Ectodermal cell (in vitro differentiated cells): ENCODE results near the gene CLMN.
A peak's percentile ranks its signal among the peaks of the same experiment; 100 is the strongest.

Experiments
- H3K27ac ChIP-seq: 2 replicates; pipeline ENCODE4 v1.7.0; 2013; ENCODE audit warnings: mild to moderate bottlenecking, low read depth, low read length; ENCODE audit not compliant: insufficient read depth, poor library complexity, severe bottlenecking
- H3K27me3 ChIP-seq: 2 replicates; pipeline ENCODE4 v1.7.0; 2013; ENCODE audit warnings: mild to moderate bottlenecking, low read length; ENCODE audit not compliant: insufficient read depth, control insufficient read depth, poor library complexity, severe bottlenecking
- H3K36me3 ChIP-seq: one replicate; pipeline ENCODE4 v1.7.0; 2013; ENCODE audit warnings: low read length; ENCODE audit not compliant: control insufficient read depth, insufficient read depth
- H3K4me1 ChIP-seq: one replicate; pipeline ENCODE4 v1.7.0; 2013; ENCODE audit warnings: low read length; ENCODE audit not compliant: control insufficient read depth, insufficient read depth
- H3K4me3 ChIP-seq: 2 replicates; pipeline ENCODE4 v1.7.0; 2013; ENCODE audit warnings: low read depth, low read length, control low read depth; ENCODE audit not compliant: insufficient read depth
- H3K9me3 ChIP-seq: 2 replicates; pipeline ENCODE4 v1.7.0; 2013; ENCODE audit warnings: mild to moderate bottlenecking, low read length, moderate library complexity; ENCODE audit not compliant: control insufficient read depth
- WGBS, 2 experiments: methylation state at CpG; one replicate each; pipeline ENCODE4 v1.1.7; 2013; ENCODE audit warnings: missing lambda C conversion rate in 2 of 2; 5-methylcytosine and 5-hydroxymethylcytosine counted together

CLMN gene

GRCh38 chr14:95156161-95157047 lies 163.3 kb downstream of the CLMN start:
- H3K4me1 ChIP-seq, result no peaks in the 10 kb centered on the region
- whole genome bisulfite sequencing, 2 experiments, result 3% methylated on average over 48 of the region's 48 CpGs
- H3K27me3 ChIP-seq, result no peaks in the 10 kb centered on the region
- H3K27ac ChIP-seq, result no peak overlapping the region
- H3K36me3 ChIP-seq, result no peaks in the 10 kb centered on the region
- H3K9me3 ChIP-seq, result no peaks in the 10 kb centered on the region
- H3K4me3 ChIP-seq, result peak overlapping the region; percentile 81

GRCh38 chr14:95155045-95155444 lies 164.7 kb downstream of the CLMN start:
- H3K27me3 ChIP-seq, result no peaks in the 10 kb centered on the region
- H3K4me3 ChIP-seq, result no peak overlapping the region
- no peaks in the 10 kb centered on the region for H3K9me3 ChIP-seq
- no peaks in the 10 kb centered on the region for H3K36me3 ChIP-seq
- no peaks in the 10 kb centered on the region for H3K4me1 ChIP-seq
- no peak overlapping the region for H3K27ac ChIP-seq
- 95 to 97% methylated on average over 12 of the region's 12 CpGs for WGBS, 2 experiments

- Histone ChIP-seq H3K9me3 (no peaks in the 10 kb centered on the region), H3K36me3 (no peaks in the 10 kb centered on the region), H3K27ac (no peak overlapping the region), H3K4me3 (no peak overlapping the region), H3K4me1 (no peaks in the 10 kb centered on the region), H3K27me3 (no peaks in the 10 kb centered on the region)
- WGBS, 2 experiments, result 96 to 98% methylated on average over 4 of the region's 4 CpGs
These were observed 165.8 kb downstream of the CLMN start for GRCh38 chr14:95153866-95154265.

GRCh38 chr14:95151561-95151960 lies 168.1 kb downstream of the CLMN start:
- H3K36me3 ChIP-seq, result no peaks in the 10 kb centered on the region
- H3K9me3 ChIP-seq, result no peaks in the 10 kb centered on the region
- H3K27me3 ChIP-seq, result no peaks in the 10 kb centered on the region
- no peak overlapping the region for H3K27ac ChIP-seq
- H3K4me3 ChIP-seq, result no peak overlapping the region
- 82% methylated on average over 8 of the region's 8 CpGs for WGBS, 2 experiments
- no peaks in the 10 kb centered on the region for H3K4me1 ChIP-seq

GRCh38 chr14:95150910-95151309 lies 168.8 kb downstream of the CLMN start:
- Histone ChIP-seq H3K4me1 (no peaks in the 10 kb centered on the region), H3K27ac (no peak overlapping the region), H3K27me3 (no peaks in the 10 kb centered on the region), H3K9me3 (no peaks in the 10 kb centered on the region), H3K36me3 (no peaks in the 10 kb centered on the region), H3K4me3 (no peak overlapping the region)
- 82 to 95% methylated on average over 2 of the region's 2 CpGs for WGBS, 2 experiments

- Histone ChIP-seq H3K36me3 (no peaks in the 10 kb centered on the region), H3K9me3 (peaks cover 3% of the 10 kb centered on the region), H3K27ac (no peak overlapping the region), H3K4me1 (no peaks in the 10 kb centered on the region), H3K27me3 (no peaks in the 10 kb centered on the region), H3K4me3 (no peak overlapping the region)
- WGBS, 2 experiments, result 76 to 93% methylated on average over 1 of the region's 3 CpGs
These were observed 170.3 kb downstream of the CLMN start for GRCh38 chr14:95149441-95149840.

GRCh38 chr14:95147597-95147996 lies 172.1 kb downstream of the CLMN start:
- no peaks in the 10 kb centered on the region for H3K36me3 ChIP-seq
- 91 to 94% methylated on average over 7 of the region's 7 CpGs for WGBS, 2 experiments
- H3K27me3 ChIP-seq, result no peaks in the 10 kb centered on the region
- H3K4me3 ChIP-seq, result no peak overlapping the region
- peaks cover 3% of the 10 kb centered on the region for H3K9me3 ChIP-seq
- no peak overlapping the region for H3K27ac ChIP-seq
- H3K4me1 ChIP-seq, result no peaks in the 10 kb centered on the region

- Histone ChIP-seq H3K27me3 (no peaks in the 10 kb centered on the region), H3K36me3 (no peaks in the 10 kb centered on the region), H3K27ac (no peak overlapping the region), H3K4me3 (no peak overlapping the region), H3K4me1 (no peaks in the 10 kb centered on the region), H3K9me3 (peaks cover 3% of the 10 kb centered on the region)
- WGBS, 2 experiments, result 93 to 94% methylated on average over 10 of the region's 10 CpGs
These were observed 173.5 kb downstream of the CLMN start for GRCh38 chr14:95146079-95146771.

- H3K27me3 ChIP-seq, result no peaks in the 10 kb centered on the region
- WGBS, 2 experiments, result 75 to 94% methylated on average over 1 to 2 of the region's 2 CpGs
- peaks cover 3% of the 10 kb centered on the region for H3K9me3 ChIP-seq
- no peak overlapping the region for H3K4me3 ChIP-seq
- H3K27ac ChIP-seq, result no peak overlapping the region
- H3K4me1 ChIP-seq, result no peaks in the 10 kb centered on the region
- no peaks in the 10 kb centered on the region for H3K36me3 ChIP-seq
These were observed 174.9 kb downstream of the CLMN start for GRCh38 chr14:95144849-95145248.

- Histone ChIP-seq H3K36me3 (no peaks in the 10 kb centered on the region), H3K4me1 (peaks cover 4% of the 10 kb centered on the region), H3K27me3 (no peaks in the 10 kb centered on the region), H3K4me3 (no peak overlapping the region), H3K27ac (no peak overlapping the region), H3K9me3 (peaks cover 3% of the 10 kb centered on the region)
- 92 to 95% methylated on average over 3 to 4 of the region's 4 CpGs for WGBS, 2 experiments
These were observed 175.7 kb downstream of the CLMN start for GRCh38 chr14:95143808-95144620.
